Activated naive CD8-positive, alpha-beta T cell (primary cell): ENCODE measurements around the gene DAND5.

Source experiments
- H3K27ac Mint-ChIP-seq: one replicate; pipeline ENCODE4 v1.8.0; 2021; ENCODE audit warnings: mixed read lengths
- H3K27me3 Mint-ChIP-seq: one replicate; pipeline ENCODE4 v1.8.0; 2021; ENCODE audit warnings: mixed read lengths
- H3K36me3 Mint-ChIP-seq: one replicate; pipeline ENCODE4 v1.8.0; 2021; ENCODE audit warnings: mixed read lengths
- H3K4me1 Mint-ChIP-seq: one replicate; pipeline ENCODE4 v1.8.0; 2021; ENCODE audit warnings: low read depth, mixed read lengths
- H3K4me3 Mint-ChIP-seq: one replicate; pipeline ENCODE4 v1.8.0; 2021; ENCODE audit warnings: mild to moderate bottlenecking, mixed read lengths
- H3K9me3 Mint-ChIP-seq: one replicate; pipeline ENCODE4 v1.8.0; 2021; ENCODE audit warnings: low read depth, mixed read lengths

DAND5 gene

GRCh38 chr19:13013649-13014048, 44.3 kb downstream of the DAND5 start:
- H3K4me1 Mint-ChIP-seq: peaks cover 20% of the 10 kb centered on the region
- no peaks in the 10 kb centered on the region for H3K9me3 Mint-ChIP-seq
- peak overlapping the region; percentile 88 for H3K4me3 Mint-ChIP-seq
- H3K36me3 Mint-ChIP-seq: no peaks in the 10 kb centered on the region
- H3K27ac Mint-ChIP-seq: peak overlapping the region; percentile 85
- H3K27me3 Mint-ChIP-seq: peaks cover 26% of the 10 kb centered on the region

GRCh38 chr19:13014101-13014920, 44.9 kb downstream of the DAND5 start:
- Mint-ChIP-seq H3K4me3 (peak overlapping the region; percentile 88), H3K9me3 (no peaks in the 10 kb centered on the region), H3K27me3 (peaks cover 24% of the 10 kb centered on the region), H3K27ac (peak overlapping the region; percentile 85), H3K4me1 (peaks cover 20% of the 10 kb centered on the region), H3K36me3 (no peaks in the 10 kb centered on the region)

- Mint-ChIP-seq H3K4me3 (peak overlapping the region; percentile 88), H3K36me3 (no peaks in the 10 kb centered on the region), H3K27me3 (peaks cover 24% of the 10 kb centered on the region), H3K27ac (no peak overlapping the region), H3K9me3 (no peaks in the 10 kb centered on the region), H3K4me1 (peaks cover 20% of the 10 kb centered on the region)
These were observed 45.5 kb downstream of the DAND5 start for GRCh38 chr19:13014921-13015280.

- Mint-ChIP-seq H3K27me3 (peaks cover 24% of the 10 kb centered on the region), H3K4me1 (peaks cover 20% of the 10 kb centered on the region), H3K36me3 (no peaks in the 10 kb centered on the region), H3K9me3 (no peaks in the 10 kb centered on the region), H3K27ac (no peak overlapping the region), H3K4me3 (no peak overlapping the region)
These were observed 46.2 kb downstream of the DAND5 start for GRCh38 chr19:13015361-13016223.

- H3K4me1 Mint-ChIP-seq: peaks cover 18% of the 10 kb centered on the region
- H3K27me3 Mint-ChIP-seq: peaks cover 22% of the 10 kb centered on the region
- H3K4me3 Mint-ChIP-seq: no peak overlapping the region
- no peak overlapping the region for H3K27ac Mint-ChIP-seq
- H3K36me3 Mint-ChIP-seq: no peaks in the 10 kb centered on the region
- H3K9me3 Mint-ChIP-seq: no peaks in the 10 kb centered on the region
These were observed 46.9 kb downstream of the DAND5 start for GRCh38 chr19:13016245-13016627.

GRCh38 chr19:13016628-13017305, 47.4 kb downstream of the DAND5 start:
- Mint-ChIP-seq H3K27me3 (peaks cover 18% of the 10 kb centered on the region), H3K4me3 (no peak overlapping the region), H3K36me3 (no peaks in the 10 kb centered on the region)

GRCh38 chr19:13017306-13018034, 48.1 kb downstream of the DAND5 start:
- H3K27ac Mint-ChIP-seq: no peak overlapping the region
- H3K36me3 Mint-ChIP-seq: no peaks in the 10 kb centered on the region
- H3K27me3 Mint-ChIP-seq: peaks cover 18% of the 10 kb centered on the region
- H3K9me3 Mint-ChIP-seq: no peaks in the 10 kb centered on the region
- H3K4me1 Mint-ChIP-seq: peaks cover 22% of the 10 kb centered on the region
- H3K4me3 Mint-ChIP-seq: no peak overlapping the region

More at GRCh38 chr19:13016628-13017305, 47.4 kb downstream of the DAND5 start:
- no peaks in the 10 kb centered on the region for H3K9me3 Mint-ChIP-seq
- no peak overlapping the region for H3K27ac Mint-ChIP-seq
- peaks cover 16% of the 10 kb centered on the region for H3K4me1 Mint-ChIP-seq

GRCh38 chr19:13018035-13018914, 48.9 kb downstream of the DAND5 start:
- no peaks in the 10 kb centered on the region for H3K36me3 Mint-ChIP-seq
- peaks cover 20% of the 10 kb centered on the region for H3K4me1 Mint-ChIP-seq
- peaks cover 13% of the 10 kb centered on the region for H3K27me3 Mint-ChIP-seq
- H3K4me3 Mint-ChIP-seq: no peak overlapping the region
- no peaks in the 10 kb centered on the region for H3K9me3 Mint-ChIP-seq
- H3K27ac Mint-ChIP-seq: no peak overlapping the region

- H3K27ac Mint-ChIP-seq: no peak overlapping the region
- H3K36me3 Mint-ChIP-seq: peaks cover under 1% of the 10 kb centered on the region
- H3K9me3 Mint-ChIP-seq: no peaks in the 10 kb centered on the region
- peaks cover 13% of the 10 kb centered on the region for H3K27me3 Mint-ChIP-seq
- H3K4me3 Mint-ChIP-seq: no peak overlapping the region
- H3K4me1 Mint-ChIP-seq: peaks cover 21% of the 10 kb centered on the region
These were observed 50.0 kb downstream of the DAND5 start for GRCh38 chr19:13019332-13019731.

- H3K4me3 Mint-ChIP-seq: no peak overlapping the region
- H3K36me3 Mint-ChIP-seq: peaks cover 4% of the 10 kb centered on the region
- H3K27me3 Mint-ChIP-seq: peaks cover 12% of the 10 kb centered on the region
- no peak overlapping the region for H3K27ac Mint-ChIP-seq
- no peaks in the 10 kb centered on the region for H3K9me3 Mint-ChIP-seq
- H3K4me1 Mint-ChIP-seq: peaks cover 24% of the 10 kb centered on the region
These were observed 50.6 kb downstream of the DAND5 start for GRCh38 chr19:13020002-13020414.

GRCh38 chr19:13022111-13022858, 52.9 kb downstream of the DAND5 start:
- Mint-ChIP-seq H3K36me3 (peaks cover 17% of the 10 kb centered on the region), H3K4me1 (peaks cover 26% of the 10 kb centered on the region), H3K9me3 (no peaks in the 10 kb centered on the region), H3K4me3 (peak overlapping the region; percentile 65), H3K27me3 (peaks cover 12% of the 10 kb centered on the region), H3K27ac (no peak overlapping the region)

GRCh38 chr19:13022859-13023636, 53.7 kb downstream of the DAND5 start:
- no peaks in the 10 kb centered on the region for H3K9me3 Mint-ChIP-seq
- H3K36me3 Mint-ChIP-seq: peaks cover 17% of the 10 kb centered on the region
- peak overlapping the region; percentile 61 for H3K4me3 Mint-ChIP-seq
- H3K27ac Mint-ChIP-seq: no peak overlapping the region
- peaks cover 10% of the 10 kb centered on the region for H3K27me3 Mint-ChIP-seq
- peaks cover 26% of the 10 kb centered on the region for H3K4me1 Mint-ChIP-seq
